Skeletal muscle tissue (tissue), 4 donors: Measurements from ENCODE around the gene SZT2. TPM values are rescaled to one million over a fixed set of nuclear protein-coding genes. Genes with fewer than 3 reads are reported as not detected.

Source experiments
- H3K27ac ChIP-seq: one replicate; pipeline ENCODE4 v1.7.0; 2013; ENCODE audit warnings: mild to moderate bottlenecking, low read depth, low read length, inconsistent platforms
- H3K27me3 ChIP-seq, 3 donors: one replicate each; pipeline ENCODE4 v1.7.0; 2013; ENCODE audit warnings: low read length in 3 of 3; ENCODE audit not compliant: control insufficient read depth in 3 of 3, insufficient read depth in 3 of 3
- H3K36me3 ChIP-seq, 3 donors: one replicate each; pipeline ENCODE4 v1.7.0; 2013; ENCODE audit warnings: low read length in 3 of 3; ENCODE audit not compliant: control insufficient read depth in 3 of 3, insufficient read depth in 3 of 3
- H3K4me1 ChIP-seq, 3 donors: one replicate each; pipeline ENCODE4 v1.7.0; 2013; ENCODE audit warnings: low read length in 3 of 3, mild to moderate bottlenecking in 3 of 3; ENCODE audit not compliant: control insufficient read depth in 3 of 3, insufficient read depth in 3 of 3
- H3K4me3 ChIP-seq, 3 donors: one replicate each; pipeline ENCODE4 v1.7.0; 2013; ENCODE audit warnings: low read length in 3 of 3
- H3K9ac ChIP-seq, 3 donors: one replicate each; pipeline ENCODE4 v1.7.0; 2013; ENCODE audit warnings: low read length in 3 of 3, mild to moderate bottlenecking in 3 of 3, moderate library complexity in 2 of 3, low read depth in 1 of 3
- H3K9me3 ChIP-seq, 3 donors: one replicate each; pipeline ENCODE4 v1.7.0; 2013; ENCODE audit warnings: low read length in 3 of 3; ENCODE audit not compliant: control insufficient read depth in 3 of 3
- total RNA-seq: library from RNA; depleted of rRNA; stranded (reverse); fragments of >200 nt; gene quantifications from one replicate; pipeline ENCODE4 v1.2.3, GENCODE V29; 2014
- donor health status: Osteomylitis.

The SZT2 gene
- total RNA-seq, 1 donor from 2014 or later: 21.4 TPM

- no peak overlapping the region for H3K27ac ChIP-seq
- no peak overlapping the region for H3K4me3 ChIP-seq
- H3K27me3 ChIP-seq: no peaks in the 10 kb centered on the region
- peaks cover 42 to 48% (median 42%) of the 10 kb centered on the region in 3 donors for H3K36me3 ChIP-seq
- H3K9ac ChIP-seq: no peak overlapping the region
- no peaks in the 10 kb centered on the region for H3K9me3 ChIP-seq
- H3K4me1 ChIP-seq: peaks cover 10 to 16% (median 13%) of the 10 kb centered on the region in 3 donors
Measured at GRCh38 chr1:43360616-43361015, 29.1 kb upstream of the SZT2 start.

DNA sequence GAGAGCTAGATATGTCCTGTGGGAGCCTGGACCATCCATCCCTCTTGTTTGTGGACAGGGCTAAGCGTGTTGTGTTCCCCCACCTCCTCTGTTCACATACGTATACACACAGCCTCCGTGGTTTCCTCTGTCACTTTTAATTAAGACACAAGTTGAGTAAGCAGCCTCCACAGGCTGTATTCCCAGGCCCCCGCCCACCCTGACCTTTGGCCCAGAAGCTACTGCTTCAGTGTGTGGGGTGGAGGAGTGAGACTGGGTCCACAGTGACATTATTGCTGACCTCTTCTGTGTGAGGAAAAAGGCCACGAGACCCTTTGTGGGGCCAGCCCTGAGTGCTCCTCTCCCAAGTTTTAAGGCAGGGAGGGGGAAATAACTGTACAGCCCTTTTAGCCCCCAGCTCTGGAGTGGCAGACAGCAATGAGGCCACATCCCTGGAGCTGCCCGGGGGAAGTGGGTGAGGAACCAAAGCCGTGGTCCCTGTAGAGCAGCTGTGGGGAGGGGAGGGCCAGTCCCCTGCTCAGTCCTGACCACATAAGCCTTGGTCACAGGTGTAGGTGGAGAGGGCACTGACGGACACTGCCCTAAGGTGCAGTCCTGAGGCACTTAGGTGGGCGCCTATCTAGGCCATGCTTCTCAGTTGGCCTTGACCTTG, 26.3 kb upstream of the SZT2 start:
- Histone ChIP-seq H3K27me3 (no peaks in the 10 kb centered on the region), H3K27ac (no peak overlapping the region), H3K4me1 (peaks cover 18 to 23% (median 21%) of the 10 kb centered on the region in 3 donors), H3K4me3 (no peak overlapping the region), H3K9me3 (no peaks in the 10 kb centered on the region), H3K36me3 (peaks cover 42 to 51% (median 44%) of the 10 kb centered on the region in 3 donors), H3K9ac (no peak overlapping the region)

- no peak overlapping the region for H3K9ac ChIP-seq
- H3K4me1 ChIP-seq: peaks cover 21 to 27% (median 26%) of the 10 kb centered on the region in 3 donors
- H3K27me3 ChIP-seq: no peaks in the 10 kb centered on the region
- no peaks in the 10 kb centered on the region for H3K9me3 ChIP-seq
- no peak overlapping the region for H3K27ac ChIP-seq
- no peak overlapping the region for H3K4me3 ChIP-seq
- H3K36me3 ChIP-seq: peaks cover 42 to 51% (median 44%) of the 10 kb centered on the region in 3 donors
Measured at GRCh38 chr1:43363935-43364525, 25.7 kb upstream of the SZT2 start.

GRCh38 chr1:43365678-43366077, 24.0 kb upstream of the SZT2 start:
- peaks cover 19 to 22% (median 20%) of the 10 kb centered on the region in 3 donors for H3K4me1 ChIP-seq
- H3K27ac ChIP-seq: no peak overlapping the region
- H3K9me3 ChIP-seq: no peaks in the 10 kb centered on the region
- H3K9ac ChIP-seq: peak overlapping the region in 1 of 3 donors; percentile 40
- H3K27me3 ChIP-seq: no peaks in the 10 kb centered on the region
- peaks cover 44 to 48% (median 44%) of the 10 kb centered on the region in 3 donors for H3K36me3 ChIP-seq
- peak overlapping the region in 1 of 3 donors; percentile 22 for H3K4me3 ChIP-seq

DNA sequence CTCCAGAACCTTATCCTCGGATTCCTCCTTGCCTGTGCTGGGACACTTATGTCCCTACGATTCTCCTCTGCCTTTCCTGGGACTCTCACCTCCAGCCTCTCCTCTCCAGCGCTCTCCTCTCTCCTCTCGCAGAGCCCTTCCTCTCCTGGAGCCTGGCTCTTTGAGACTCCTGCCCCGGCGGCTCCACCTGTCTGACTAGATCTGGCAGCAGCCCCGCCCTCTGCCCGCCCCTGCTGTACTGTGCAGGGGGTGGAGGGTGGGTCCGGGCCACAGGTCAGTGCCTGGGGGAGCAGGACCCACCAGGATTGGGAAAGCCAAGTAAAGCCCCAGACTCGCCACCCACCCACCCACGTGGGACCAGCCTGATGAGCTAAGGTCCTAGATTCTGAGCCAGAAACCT, 23.5 kb upstream of the SZT2 start:
- Histone ChIP-seq H3K27ac (no peak overlapping the region), H3K4me3 (no peak overlapping the region), H3K4me1 (peaks cover 19 to 22% (median 20%) of the 10 kb centered on the region in 3 donors), H3K36me3 (peaks cover 40 to 43% (median 43%) of the 10 kb centered on the region in 3 donors), H3K9ac (peak overlapping the region in 1 of 3 donors; percentile 40), H3K9me3 (no peaks in the 10 kb centered on the region), H3K27me3 (no peaks in the 10 kb centered on the region)

DNA sequence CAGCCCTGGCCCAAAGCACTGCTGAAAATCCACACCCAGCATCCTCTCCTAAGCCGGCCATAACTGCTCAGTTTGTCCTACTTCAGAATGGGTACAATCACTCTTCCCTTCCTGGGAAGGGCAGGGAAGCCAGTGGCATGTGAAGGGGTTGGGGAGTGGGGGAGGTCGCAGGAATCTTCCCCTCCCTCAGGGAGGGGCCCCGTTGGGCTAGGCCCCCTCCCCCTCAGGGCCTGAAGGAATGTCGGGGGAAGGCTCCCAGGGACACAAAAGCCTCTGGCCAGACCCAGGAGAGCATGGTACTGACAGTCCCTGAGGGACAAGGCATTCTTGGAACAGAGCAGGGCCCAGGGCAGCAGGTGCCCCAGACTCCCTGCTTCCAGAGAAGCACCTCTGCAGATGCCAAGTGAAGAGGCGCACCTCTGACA, 23.1 kb upstream of the SZT2 start:
- H3K27ac ChIP-seq: peak overlapping the region; percentile 79
- peak overlapping the region; percentile 73 to 91 (median 79) for H3K9ac ChIP-seq
- H3K36me3 ChIP-seq: peaks cover 36 to 43% (median 38%) of the 10 kb centered on the region in 3 donors
- no peaks in the 10 kb centered on the region for H3K9me3 ChIP-seq
- H3K27me3 ChIP-seq: no peaks in the 10 kb centered on the region
- peak overlapping the region; percentile 76 to 80 (median 78) for H3K4me3 ChIP-seq
- H3K4me1 ChIP-seq: peaks cover 19 to 22% (median 20%) of the 10 kb centered on the region in 3 donors

DNA sequence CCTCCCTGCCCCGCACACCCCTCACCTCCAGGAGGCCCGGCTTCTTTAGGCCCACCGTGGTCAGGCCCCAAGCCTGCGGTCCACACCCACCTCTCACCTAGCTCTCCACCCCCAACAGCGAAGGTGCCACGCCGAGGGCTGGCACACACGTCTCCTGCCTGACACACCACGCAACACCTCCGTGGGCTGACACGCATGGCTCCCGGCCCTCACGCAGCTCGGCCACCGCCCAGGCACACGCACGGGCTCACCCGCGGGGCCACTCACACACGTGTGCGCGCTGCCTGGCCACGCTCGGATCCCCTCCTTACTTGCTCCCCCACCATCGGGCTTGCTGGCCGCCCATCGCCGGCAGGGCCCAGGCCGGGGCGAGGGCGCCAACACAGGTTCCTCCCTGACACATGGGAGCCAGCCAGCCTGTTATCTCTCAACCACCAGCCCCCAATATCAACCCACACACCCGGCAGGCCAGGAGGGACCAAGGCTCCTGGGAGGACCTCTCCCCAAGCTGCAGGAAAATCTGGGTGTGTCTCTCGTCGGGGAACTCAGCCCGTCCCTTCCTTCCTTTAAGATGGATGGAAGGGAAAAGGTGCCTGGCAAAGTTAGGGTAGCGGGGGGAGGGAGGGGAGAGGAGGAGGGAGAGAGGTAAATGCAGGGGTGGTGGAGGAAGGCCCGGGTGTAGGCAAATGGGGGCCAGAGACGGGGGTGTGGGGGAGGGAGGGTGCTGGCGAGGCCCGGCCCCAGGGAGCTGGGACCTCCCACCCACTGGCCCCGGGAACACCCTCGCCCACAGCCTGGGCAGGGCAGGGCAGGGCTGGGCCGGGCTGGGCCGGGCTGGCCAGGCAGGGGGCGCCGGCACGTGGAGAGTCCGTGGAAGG, 22.4 kb upstream of the SZT2 start:
- Histone ChIP-seq H3K9ac (peak overlapping the region; percentile 73 to 91 (median 79)), H3K9me3 (no peaks in the 10 kb centered on the region), H3K27ac (peak overlapping the region; percentile 79), H3K27me3 (no peaks in the 10 kb centered on the region), H3K4me3 (peak overlapping the region; percentile 76 to 80 (median 78)), H3K4me1 (peaks cover 19 to 22% (median 20%) of the 10 kb centered on the region in 3 donors), H3K36me3 (peaks cover 32 to 38% (median 32%) of the 10 kb centered on the region in 3 donors)

GRCh38 chr1:43367904-43368645, 21.6 kb upstream of the SZT2 start, which contains the start of gene ELOVL1:
TSS of gene ELOVL1 (minus strand) at chr1:43368011. CDS start at chr1:43365609, 2,402 bp downstream.
- H3K9me3 ChIP-seq: no peaks in the 10 kb centered on the region
- peak within 1 kb of the TSS; percentile 79 for H3K27ac ChIP-seq
- peak within 1 kb of the TSS; percentile 79 to 91 (median 81) for H3K9ac ChIP-seq
- H3K27me3 ChIP-seq: no peaks in the 10 kb centered on the region
- H3K4me3 ChIP-seq: peak within 1 kb of the TSS; percentile 78 to 82 (median 80)
- peaks cover 26 to 38% (median 27%) of the 10 kb centered on the region in 3 donors for H3K36me3 ChIP-seq
- H3K4me1 ChIP-seq: peaks cover 19 to 24% (median 20%) of the 10 kb centered on the region in 3 donors

DNA sequence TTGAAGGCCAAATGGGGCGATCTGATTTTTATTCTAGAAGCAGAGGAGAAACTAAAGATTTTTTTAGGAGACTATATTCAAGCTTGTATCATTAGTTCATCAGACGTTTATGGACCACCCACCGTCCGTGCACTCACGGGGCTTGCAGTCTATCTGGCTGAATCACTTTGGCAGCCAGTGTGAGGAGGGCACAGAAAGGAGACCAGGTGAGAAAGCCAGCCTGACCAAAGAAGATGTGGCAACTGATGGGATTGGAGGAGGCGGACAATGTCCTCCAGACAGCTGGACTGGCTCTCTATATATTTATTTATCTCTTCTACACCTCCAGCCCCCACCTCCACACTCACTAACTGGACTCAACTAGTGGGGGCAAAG, 21.1 kb upstream of the SZT2 start:
- peak overlapping the region; percentile 79 to 91 (median 81) for H3K9ac ChIP-seq
- H3K36me3 ChIP-seq: peaks cover 22 to 32% (median 22%) of the 10 kb centered on the region in 3 donors
- H3K27ac ChIP-seq: peak overlapping the region; percentile 75
- no peaks in the 10 kb centered on the region for H3K27me3 ChIP-seq
- peak overlapping the region; percentile 72 to 82 (median 80) for H3K4me3 ChIP-seq
- no peaks in the 10 kb centered on the region for H3K9me3 ChIP-seq
- H3K4me1 ChIP-seq: peaks cover 19 to 30% (median 20%) of the 10 kb centered on the region in 3 donors
